Trophoblast cell (in vitro differentiated cells and primary cell): Measurements from ENCODE around the gene EYS.
"Not testable (repeated sequence)": the region's sequence is repeated elsewhere in the genome, so short reads cannot be mapped to it uniquely, and the experiment has no call there.

Source experiments
- DNase-seq, 2 donors: peaks; one replicate each; pipeline ENCODE4 v3.0.0-alpha.2; 2016
- H2AFZ ChIP-seq: 2 replicates; pipeline ENCODE4 v1.6.1; 2013; ENCODE audit warnings: low read length, moderate library complexity, mild to moderate bottlenecking; ENCODE audit not compliant: insufficient read depth, poor library complexity
- H2AK5ac ChIP-seq: 2 replicates; pipeline ENCODE4 v1.6.1; 2013; ENCODE audit warnings: mild to moderate bottlenecking, low read length
- H2BK120ac ChIP-seq: 2 replicates; pipeline ENCODE4 v1.6.1; 2013; ENCODE audit warnings: low read length, mild to moderate bottlenecking, moderate library complexity; ENCODE audit not compliant: insufficient read depth, poor library complexity
- H2BK12ac ChIP-seq: 2 replicates; pipeline ENCODE4 v1.6.1; 2013; ENCODE audit warnings: mild to moderate bottlenecking, low read length, moderate library complexity
- H2BK5ac ChIP-seq: 2 replicates; pipeline ENCODE4 v1.6.1; 2013; ENCODE audit warnings: low read length, low read depth, moderate library complexity, mild to moderate bottlenecking; ENCODE audit not compliant: poor library complexity
- H3K14ac ChIP-seq: 2 replicates; pipeline ENCODE4 v1.6.1; 2013; ENCODE audit warnings: mild to moderate bottlenecking, low read length
- H3K18ac ChIP-seq: 2 replicates; pipeline ENCODE4 v1.6.1; 2013; ENCODE audit warnings: mild to moderate bottlenecking, low read length
- H3K23ac ChIP-seq: 2 replicates; pipeline ENCODE4 v1.6.1; 2013; ENCODE audit warnings: low read length
- H3K27ac ChIP-seq: 2 replicates; pipeline ENCODE4 v1.5.1; 2013; ENCODE audit warnings: low read depth, mild to moderate bottlenecking, inconsistent platforms, low read length, moderate library complexity
- H3K27me3 ChIP-seq: 2 replicates; pipeline ENCODE4 v1.6.1; 2013; ENCODE audit warnings: inconsistent platforms, mild to moderate bottlenecking, low read length, moderate library complexity; ENCODE audit not compliant: insufficient read depth
- H3K36me3 ChIP-seq, 2 experiments: 1 replicate in 1 of 2; 2 replicates in 1 of 2; pipeline ENCODE4 v1.6.1; 2013; ENCODE audit warnings: low read length in 2 of 2, mild to moderate bottlenecking in 2 of 2, moderate library complexity in 1 of 2; ENCODE audit not compliant: insufficient read depth in 2 of 2, control insufficient read depth in 1 of 2
- H3K4ac ChIP-seq: 2 replicates; pipeline ENCODE4 v1.6.1; 2013; ENCODE audit warnings: low read depth, mild to moderate bottlenecking, low read length, moderate library complexity
- H3K4me1 ChIP-seq, 2 experiments: 1 replicate in 1 of 2; 2 replicates in 1 of 2; pipeline ENCODE4 v1.6.1; 2013; ENCODE audit warnings: low read length in 2 of 2, mild to moderate bottlenecking in 2 of 2, moderate library complexity in 1 of 2; ENCODE audit not compliant: insufficient read depth in 2 of 2, control insufficient read depth in 1 of 2
- H3K4me2 ChIP-seq: 2 replicates; pipeline ENCODE4 v1.6.1; 2013; ENCODE audit warnings: inconsistent platforms, mild to moderate bottlenecking, low read length, moderate library complexity
- H3K4me3 ChIP-seq: 2 replicates; pipeline ENCODE4 v1.5.1; 2013; ENCODE audit warnings: mild to moderate bottlenecking, low read depth, low read length, inconsistent platforms
- H3K79me1 ChIP-seq: one replicate; pipeline ENCODE4 v1.6.1; 2013; ENCODE audit warnings: low read length
- H3K79me2 ChIP-seq: 2 replicates; pipeline ENCODE4 v1.6.1; 2013; ENCODE audit warnings: low read length, mild to moderate bottlenecking; ENCODE audit not compliant: control insufficient read depth, insufficient read depth, poor library complexity
- H3K9ac ChIP-seq: 2 replicates; pipeline ENCODE4 v1.6.1; 2013; ENCODE audit warnings: mild to moderate bottlenecking, low read length
- H3K9me3 ChIP-seq: 2 replicates; pipeline ENCODE4 v1.6.1; 2013; ENCODE audit warnings: low read depth, mild to moderate bottlenecking, control low read depth, inconsistent platforms, low read length; ENCODE audit not compliant: insufficient read depth
- H4K12ac ChIP-seq: 2 replicates; pipeline ENCODE4 v1.6.1; 2013; ENCODE audit warnings: low read depth, mild to moderate bottlenecking, low read length, moderate library complexity
- H4K8ac ChIP-seq: 2 replicates; pipeline ENCODE4 v1.6.1; 2013; ENCODE audit warnings: low read depth, mild to moderate bottlenecking, low read length, moderate library complexity
- H4K91ac ChIP-seq: one replicate; pipeline ENCODE4 v1.6.1; 2013; ENCODE audit warnings: low read depth, mild to moderate bottlenecking, low read length, moderate library complexity
- WGBS: extraction: QIAGEN DNeasy Blood & Tissue Kit; methylation state at CpG from one replicate; pipeline ENCODE4 v1.1.7; 2013; ENCODE audit warnings: missing lambda C conversion rate; ENCODE audit not compliant: insufficient read length, insufficient coverage; ENCODE audit errors: extremely low coverage; 5-methylcytosine and 5-hydroxymethylcytosine counted together

The EYS gene

DNA sequence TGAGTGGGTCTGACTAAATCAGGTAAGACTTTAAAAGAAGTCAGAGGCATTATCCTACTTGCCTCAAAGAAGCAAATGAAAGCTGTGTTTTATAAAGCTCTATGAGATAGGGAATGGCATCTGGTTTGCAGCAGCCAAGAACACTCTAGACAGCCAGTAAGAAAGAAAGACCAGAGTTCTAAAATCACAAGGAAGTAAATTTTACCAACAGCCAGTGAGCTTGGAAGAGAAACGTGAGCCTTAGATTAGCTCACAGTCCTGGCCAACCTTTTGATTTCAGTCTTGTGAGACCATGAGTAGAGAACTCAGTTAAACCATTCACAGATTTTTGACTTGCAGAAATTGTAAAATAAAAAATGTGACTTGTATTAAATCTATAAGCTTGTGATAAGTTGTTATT, 693.0 kb downstream of the EYS start:
- Histone ChIP-seq H2AK5ac (no peak overlapping the region), H2BK120ac (no peak overlapping the region), H3K79me1 (no peaks in the 10 kb centered on the region), H3K27me3 (no peaks in the 10 kb centered on the region), H3K4me1 (no peaks in the 10 kb centered on the region), H3K27ac (no peak overlapping the region), H4K12ac (no peak overlapping the region), H2BK12ac (no peak overlapping the region), H3K18ac (no peak overlapping the region), H2AFZ (no peak overlapping the region), H3K23ac (no peak overlapping the region), H3K14ac (no peak overlapping the region), H3K9me3 (no peaks in the 10 kb centered on the region), H3K9ac (no peak overlapping the region), H3K4me2 (no peak overlapping the region), H3K36me3 (no peaks in the 10 kb centered on the region), H2BK5ac (no peak overlapping the region), H3K4ac (no peak overlapping the region), H4K91ac (no peak overlapping the region), H3K4me3 (no peak overlapping the region), H3K79me2 (no peaks in the 10 kb centered on the region), H4K8ac (no peak overlapping the region)
- DNase-seq = no peak
- no CpG with 5 or more reads among the region's 1 CpG for WGBS

DNA sequence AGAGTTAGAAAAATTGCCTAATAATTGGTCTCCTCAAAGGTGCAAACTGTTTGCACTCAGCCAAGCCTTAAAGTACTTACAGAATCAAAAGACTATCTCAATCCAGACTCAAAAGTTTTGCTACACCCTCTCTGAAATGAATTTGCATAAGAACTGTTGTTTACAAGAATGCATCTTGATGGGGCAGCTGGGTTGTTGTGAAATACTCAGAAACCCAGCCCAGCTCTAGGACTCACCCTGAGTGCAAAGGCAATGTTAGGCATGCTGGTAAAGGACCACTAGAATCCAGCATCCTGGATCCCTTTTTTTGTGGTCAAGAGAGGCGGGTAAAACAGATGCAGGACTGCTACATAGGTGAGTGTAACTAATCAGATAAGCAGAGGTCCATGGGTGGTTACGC, 700.2 kb downstream of the EYS start:
- H2AK5ac ChIP-seq = no peak overlapping the region
- no peak overlapping the region for H4K12ac ChIP-seq
- no peak overlapping the region for H4K91ac ChIP-seq
- no peak overlapping the region for H3K18ac ChIP-seq
- H2BK5ac ChIP-seq = no peak overlapping the region
- no peak overlapping the region for H3K14ac ChIP-seq
- no peak overlapping the region for H3K4me3 ChIP-seq
- WGBS = no CpG with 5 or more reads among the region's 2 CpGs
- H2BK120ac ChIP-seq = no peak overlapping the region
- H3K4me2 ChIP-seq = no peak overlapping the region
- H3K27me3 ChIP-seq = no peaks in the 10 kb centered on the region
- H3K36me3 ChIP-seq = no peaks in the 10 kb centered on the region
- H2BK12ac ChIP-seq = no peak overlapping the region
- H3K23ac ChIP-seq = no peak overlapping the region
- H3K27ac ChIP-seq = no peak overlapping the region
- no peak overlapping the region for H2AFZ ChIP-seq
- no peaks in the 10 kb centered on the region for H3K4me1 ChIP-seq
- no peaks in the 10 kb centered on the region for H3K79me1 ChIP-seq
- no peaks in the 10 kb centered on the region for H3K79me2 ChIP-seq
- H3K9ac ChIP-seq = no peak overlapping the region
- H3K9me3 ChIP-seq = no peaks in the 10 kb centered on the region
- no peak overlapping the region for H4K8ac ChIP-seq
- no peak for DNase-seq
- H3K4ac ChIP-seq = no peak overlapping the region

DNA sequence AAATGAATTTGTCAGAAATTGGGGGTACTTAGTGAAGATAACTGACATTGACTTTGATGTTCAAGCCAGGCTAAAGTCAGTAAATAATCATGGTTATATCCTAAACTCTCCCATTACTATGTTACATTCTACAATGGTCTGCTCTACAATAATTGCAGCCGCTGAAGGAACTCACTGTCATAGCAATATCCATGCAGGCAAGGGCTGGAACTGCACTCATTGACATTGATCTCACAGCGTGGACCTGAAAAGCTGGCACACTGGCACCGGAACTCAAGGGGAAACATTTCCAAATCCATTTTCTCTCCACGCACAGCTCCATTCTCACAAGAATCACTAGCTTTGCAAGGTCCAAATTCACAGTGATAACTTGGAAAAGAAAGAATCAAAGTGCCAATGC, 702.7 kb downstream of the EYS start:
- Histone ChIP-seq H3K4me3 (no peak overlapping the region), H4K12ac (no peak overlapping the region), H4K8ac (no peak overlapping the region), H3K4ac (no peak overlapping the region), H3K4me2 (no peak overlapping the region), H3K9me3 (peaks cover 2% of the 10 kb centered on the region), H2BK5ac (no peak overlapping the region), H2BK120ac (no peak overlapping the region), H3K79me1 (no peaks in the 10 kb centered on the region), H3K27me3 (no peaks in the 10 kb centered on the region), H3K4me1 (no peaks in the 10 kb centered on the region), H3K23ac (no peak overlapping the region), H2BK12ac (no peak overlapping the region), H3K9ac (no peak overlapping the region), H3K14ac (no peak overlapping the region), H3K27ac (no peak overlapping the region), H3K79me2 (no peaks in the 10 kb centered on the region), H3K18ac (no peak overlapping the region), H2AK5ac (no peak overlapping the region), H2AFZ (no peak overlapping the region), H4K91ac (no peak overlapping the region), H3K36me3 (no peaks in the 10 kb centered on the region)
- DNase-seq = no peak
- WGBS = no CpG with 5 or more reads among the region's 4 CpGs

- H2BK120ac ChIP-seq, H3K79me2 ChIP-seq, H3K9me3 ChIP-seq, H3K79me1 ChIP-seq, H3K9ac ChIP-seq, H3K23ac ChIP-seq, H2BK5ac ChIP-seq, H3K4me3 ChIP-seq, H2AK5ac ChIP-seq, H3K4ac ChIP-seq, H2BK12ac ChIP-seq, H3K14ac ChIP-seq, H4K91ac ChIP-seq, H2AFZ ChIP-seq, H4K8ac ChIP-seq, H3K27ac ChIP-seq, H4K12ac ChIP-seq, H3K27me3 ChIP-seq, H3K36me3 ChIP-seq, DNase-seq, H3K18ac ChIP-seq, H3K4me2 ChIP-seq, H3K4me1 ChIP-seq: not testable (repeated sequence)
- WGBS = no CpG with 5 or more reads among the region's 4 CpGs
Observed at GRCh38 chr6:65002882-65003281, 704.1 kb downstream of the EYS start.
